K562 (cell line): Measurements from ENCODE around the gene KLHL33. TPM values are rescaled to one million over a fixed set of nuclear protein-coding genes. Genes with fewer than 3 reads are reported as not detected.

Experiments
- CBFA2T3 ChIP-seq: fragments of 450-650 bp; IDR thresholded peaks from 2 replicates; pipeline ENCODE4 v1.6.1; 2017
- SMAD4 ChIP-seq: fragments of 250-450 bp; sonication (Bioruptor Pico); conservative IDR thresholded peaks from 2 replicates; pipeline ENCODE4 v1.8.0; 2021; ENCODE audit warnings: inconsistent platforms, mild to moderate bottlenecking, moderate library complexity
- SPI1 ChIP-seq: IDR thresholded peaks from 2 replicates; pipeline ENCODE4 v1.6.1; 2011; ENCODE audit warnings: low read depth, low read length, control low read depth, borderline replicate concordance
- STAG1 ChIP-seq: sonication (generic); formaldehyde crosslinking; IDR thresholded peaks from 2 replicates; pipeline ENCODE4 v1.5.0; 2020; ENCODE audit warnings: missing genetic modification reagents, borderline replicate concordance
- ZBTB11 ChIP-seq, 3 experiments: fragments of 200-800 bp in 1 of 3; fragments of 250-450 bp in 1 of 3; fragments of 450-650 bp in 1 of 3; sonication (Bioruptor Pico) in 1 of 3; sonication (Bioruptor generic) in 1 of 3; formaldehyde crosslinking in 1 of 3; IDR thresholded peaks; 2 replicates each; pipeline versions ENCODE4 v1.6.1 to v1.8.0; 2016 to 2022; ENCODE audit warnings: mild to moderate bottlenecking in 2 of 3, missing genetic modification characterization in 2 of 3, missing compliant biosample characterization in 1 of 3, moderate library complexity in 1 of 3
- ZFX ChIP-seq: sonication (generic); formaldehyde crosslinking; IDR thresholded peaks from 2 replicates; pipeline ENCODE4 v1.8.0; 2022; ENCODE audit warnings: mild to moderate bottlenecking, missing genetic modification reagents, moderate library complexity
- ZNF717 ChIP-seq: fragments of 250-450 bp; sonication (Bioruptor Pico); IDR thresholded peaks from 2 replicates; pipeline ENCODE4 v1.5.0; 2021
- polyA plus RNA-seq, 8 experiments: library from polyadenylated mRNA; depleted of rRNA in 4 of 8; stranded (reverse) in 5 of 8; unstranded in 3 of 8; fragments of >200 nt; fragmentation: Nextera tagmentation in 2 of 8; fragmentation: Illumina TruSeq in 1 of 8; extraction: Ambion mirVana in 2 of 8; extraction: Trizol in 1 of 8; gene quantifications; 2 replicates each; pipeline versions ENCODE4 v1.2.1 to v1.2.3, GENCODE V29; 2011 to 2014; ENCODE audit warnings: inconsistent platforms in 1 of 8, missing spikeins in 1 of 8
- total RNA-seq, 7 experiments: library from RNA; depleted of rRNA in 6 of 7; stranded (reverse); fragments of >200 nt in 6 of 7; fragmentation: Illumina TruSeq in 2 of 7; extraction: Trizol in 2 of 7; gene quantifications; 2 replicates each; pipeline versions ENCODE4 v1.2.1 to v1.2.3, GENCODE V29; 2011 to 2021; ENCODE audit warnings: low replicate concordance in 1 of 7
- TF ChIP-seq, protein P1 (sequence below): fragments of 200-600 bp; sonication (generic); IDR thresholded peaks from one replicate; pipeline ENCODE4 v1.6.1; 2012; ENCODE audit warnings: mild to moderate bottlenecking, low read depth, low read length, inconsistent platforms

Gene KLHL33
- total and polyA plus RNA-seq, 9 of the 15 experiments (the other 6 are each of a cell fraction or from before 2014, with no cell fraction given): 0.04 to 0.27 (median 0.13) TPM; not detected in 6

- TF ChIP-seq ZFX (no peak), SPI1 (peak; percentile 90), CBFA2T3 (no peak), ZBTB11 (CRISPR knock-in tag; IDR thresholded peaks at IDR 0.05) (peak in 1 of 3 experiments; percentile 18; a peak in 1 of 6 replicates), SMAD4 (0 out of 2 replicates have a peak, but pooled peaks have one; percentile 15), STAG1 (CRISPR knock-in tag) (no peak), ZNF717 (CRISPR knock-in tag) (no peak)
- TF ChIP-seq, protein P1, sequence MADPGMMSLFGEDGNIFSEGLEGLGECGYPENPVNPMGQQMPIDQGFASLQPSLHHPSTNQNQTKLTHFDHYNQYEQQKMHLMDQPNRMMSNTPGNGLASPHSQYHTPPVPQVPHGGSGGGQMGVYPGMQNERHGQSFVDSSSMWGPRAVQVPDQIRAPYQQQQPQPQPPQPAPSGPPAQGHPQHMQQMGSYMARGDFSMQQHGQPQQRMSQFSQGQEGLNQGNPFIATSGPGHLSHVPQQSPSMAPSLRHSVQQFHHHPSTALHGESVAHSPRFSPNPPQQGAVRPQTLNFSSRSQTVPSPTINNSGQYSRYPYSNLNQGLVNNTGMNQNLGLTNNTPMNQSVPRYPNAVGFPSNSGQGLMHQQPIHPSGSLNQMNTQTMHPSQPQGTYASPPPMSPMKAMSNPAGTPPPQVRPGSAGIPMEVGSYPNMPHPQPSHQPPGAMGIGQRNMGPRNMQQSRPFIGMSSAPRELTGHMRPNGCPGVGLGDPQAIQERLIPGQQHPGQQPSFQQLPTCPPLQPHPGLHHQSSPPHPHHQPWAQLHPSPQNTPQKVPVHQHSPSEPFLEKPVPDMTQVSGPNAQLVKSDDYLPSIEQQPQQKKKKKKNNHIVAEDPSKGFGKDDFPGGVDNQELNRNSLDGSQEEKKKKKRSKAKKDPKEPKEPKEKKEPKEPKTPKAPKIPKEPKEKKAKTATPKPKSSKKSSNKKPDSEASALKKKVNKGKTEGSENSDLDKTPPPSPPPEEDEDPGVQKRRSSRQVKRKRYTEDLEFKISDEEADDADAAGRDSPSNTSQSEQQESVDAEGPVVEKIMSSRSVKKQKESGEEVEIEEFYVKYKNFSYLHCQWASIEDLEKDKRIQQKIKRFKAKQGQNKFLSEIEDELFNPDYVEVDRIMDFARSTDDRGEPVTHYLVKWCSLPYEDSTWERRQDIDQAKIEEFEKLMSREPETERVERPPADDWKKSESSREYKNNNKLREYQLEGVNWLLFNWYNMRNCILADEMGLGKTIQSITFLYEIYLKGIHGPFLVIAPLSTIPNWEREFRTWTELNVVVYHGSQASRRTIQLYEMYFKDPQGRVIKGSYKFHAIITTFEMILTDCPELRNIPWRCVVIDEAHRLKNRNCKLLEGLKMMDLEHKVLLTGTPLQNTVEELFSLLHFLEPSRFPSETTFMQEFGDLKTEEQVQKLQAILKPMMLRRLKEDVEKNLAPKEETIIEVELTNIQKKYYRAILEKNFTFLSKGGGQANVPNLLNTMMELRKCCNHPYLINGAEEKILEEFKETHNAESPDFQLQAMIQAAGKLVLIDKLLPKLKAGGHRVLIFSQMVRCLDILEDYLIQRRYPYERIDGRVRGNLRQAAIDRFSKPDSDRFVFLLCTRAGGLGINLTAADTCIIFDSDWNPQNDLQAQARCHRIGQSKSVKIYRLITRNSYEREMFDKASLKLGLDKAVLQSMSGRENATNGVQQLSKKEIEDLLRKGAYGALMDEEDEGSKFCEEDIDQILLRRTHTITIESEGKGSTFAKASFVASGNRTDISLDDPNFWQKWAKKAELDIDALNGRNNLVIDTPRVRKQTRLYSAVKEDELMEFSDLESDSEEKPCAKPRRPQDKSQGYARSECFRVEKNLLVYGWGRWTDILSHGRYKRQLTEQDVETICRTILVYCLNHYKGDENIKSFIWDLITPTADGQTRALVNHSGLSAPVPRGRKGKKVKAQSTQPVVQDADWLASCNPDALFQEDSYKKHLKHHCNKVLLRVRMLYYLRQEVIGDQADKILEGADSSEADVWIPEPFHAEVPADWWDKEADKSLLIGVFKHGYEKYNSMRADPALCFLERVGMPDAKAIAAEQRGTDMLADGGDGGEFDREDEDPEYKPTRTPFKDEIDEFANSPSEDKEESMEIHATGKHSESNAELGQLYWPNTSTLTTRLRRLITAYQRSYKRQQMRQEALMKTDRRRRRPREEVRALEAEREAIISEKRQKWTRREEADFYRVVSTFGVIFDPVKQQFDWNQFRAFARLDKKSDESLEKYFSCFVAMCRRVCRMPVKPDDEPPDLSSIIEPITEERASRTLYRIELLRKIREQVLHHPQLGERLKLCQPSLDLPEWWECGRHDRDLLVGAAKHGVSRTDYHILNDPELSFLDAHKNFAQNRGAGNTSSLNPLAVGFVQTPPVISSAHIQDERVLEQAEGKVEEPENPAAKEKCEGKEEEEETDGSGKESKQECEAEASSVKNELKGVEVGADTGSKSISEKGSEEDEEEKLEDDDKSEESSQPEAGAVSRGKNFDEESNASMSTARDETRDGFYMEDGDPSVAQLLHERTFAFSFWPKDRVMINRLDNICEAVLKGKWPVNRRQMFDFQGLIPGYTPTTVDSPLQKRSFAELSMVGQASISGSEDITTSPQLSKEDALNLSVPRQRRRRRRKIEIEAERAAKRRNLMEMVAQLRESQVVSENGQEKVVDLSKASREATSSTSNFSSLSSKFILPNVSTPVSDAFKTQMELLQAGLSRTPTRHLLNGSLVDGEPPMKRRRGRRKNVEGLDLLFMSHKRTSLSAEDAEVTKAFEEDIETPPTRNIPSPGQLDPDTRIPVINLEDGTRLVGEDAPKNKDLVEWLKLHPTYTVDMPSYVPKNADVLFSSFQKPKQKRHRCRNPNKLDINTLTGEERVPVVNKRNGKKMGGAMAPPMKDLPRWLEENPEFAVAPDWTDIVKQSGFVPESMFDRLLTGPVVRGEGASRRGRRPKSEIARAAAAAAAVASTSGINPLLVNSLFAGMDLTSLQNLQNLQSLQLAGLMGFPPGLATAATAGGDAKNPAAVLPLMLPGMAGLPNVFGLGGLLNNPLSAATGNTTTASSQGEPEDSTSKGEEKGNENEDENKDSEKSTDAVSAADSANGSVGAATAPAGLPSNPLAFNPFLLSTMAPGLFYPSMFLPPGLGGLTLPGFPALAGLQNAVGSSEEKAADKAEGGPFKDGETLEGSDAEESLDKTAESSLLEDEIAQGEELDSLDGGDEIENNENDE: no peak
Observed at GRCh38 chr14:20469890-20470602, 34.1 kb upstream of the KLHL33 start (continued).
